ENCODE measurements around the gene OR7C2.

The OR7C2 gene

GRCh38 chr19:14979476-14980255 is 38.4 kb downstream of the OR7C2 start, which contains the start of gene SLC1A6:
Gene SLC1A6, minus strand, starts transcription at chr19:14979864. Its CDS starts 6,954 bp downstream, at chr19:14972910.
- no peak for DNase-seq

- DNase-seq: no peak
These were observed 43.8 kb downstream of the OR7C2 start for GRCh38 chr19:14985133-14985532.

All from NCI-H187 (cell line).